WERI-Rb-1 (cell line): ENCODE data around the gene PMIS2.
A peak's percentile ranks its signal among the peaks of the same experiment; 100 is the strongest.

ENCODE experiments used
- DNase-seq: peaks from one replicate; pipeline ENCODE4 v3.0.0-alpha.2; 2020
- H3K27ac ChIP-seq: fragments of 250-450 bp; sonication (Bioruptor Pico); 2 replicates; pipeline ENCODE4 v1.5.1; 2020; ENCODE audit warnings: mild to moderate bottlenecking, moderate library complexity
- H3K27me3 ChIP-seq: fragments of 250-450 bp; sonication (Bioruptor Pico); 2 replicates; pipeline ENCODE4 v1.5.1; 2021; ENCODE audit warnings: mild to moderate bottlenecking, low read depth, moderate library complexity; ENCODE audit not compliant: insufficient read depth, severe bottlenecking
- H3K36me3 ChIP-seq: fragments of 250-450 bp; sonication (Bioruptor Pico); 2 replicates; pipeline ENCODE4 v1.5.1; 2020; ENCODE audit warnings: mild to moderate bottlenecking, moderate library complexity
- H3K4me3 ChIP-seq: 2 replicates; pipeline ENCODE4 v1.5.1; 2011; ENCODE audit warnings: low read depth, mild to moderate bottlenecking, control low read depth, low read length
- H3K9me3 ChIP-seq: fragments of 250-450 bp; sonication (Bioruptor Pico); 2 replicates; pipeline ENCODE4 v1.5.1; 2021; ENCODE audit warnings: mild to moderate bottlenecking, moderate library complexity; ENCODE audit not compliant: severe bottlenecking
- TF ChIP-seq, protein P1 (sequence below): IDR thresholded peaks from 2 replicates; pipeline ENCODE4 v1.5.1; 2011; ENCODE audit warnings: low read depth, mild to moderate bottlenecking, control low read depth, inconsistent platforms, low read length

PMIS2 gene

DNA sequence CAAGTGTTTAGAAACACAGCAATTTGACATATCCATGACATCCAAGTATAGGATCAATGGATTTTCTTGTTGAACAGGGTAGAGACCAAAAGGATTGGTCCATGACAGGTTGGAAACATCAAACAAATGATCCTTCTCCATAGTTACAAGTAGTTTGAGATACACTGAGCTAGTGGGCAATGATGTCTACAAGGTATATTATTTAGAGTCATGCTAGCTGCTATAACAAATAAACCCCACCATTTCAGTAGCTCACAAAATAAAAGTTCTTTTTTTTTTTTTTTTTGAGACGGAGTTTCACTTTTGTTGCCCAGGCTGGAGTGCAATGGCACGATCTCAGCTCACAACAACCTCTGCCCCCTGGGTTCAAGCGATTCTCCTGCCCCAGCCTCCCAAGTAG lies 21.7 kb downstream of the PMIS2 start:
- H3K27me3 ChIP-seq = no peaks in the 10 kb centered on the region
- no peak overlapping the region for H3K4me3 ChIP-seq
- H3K36me3 ChIP-seq = no peaks in the 10 kb centered on the region
- DNase-seq = no peak
- H3K9me3 ChIP-seq = peaks cover 10% of the 10 kb centered on the region
- TF ChIP-seq, protein P1, sequence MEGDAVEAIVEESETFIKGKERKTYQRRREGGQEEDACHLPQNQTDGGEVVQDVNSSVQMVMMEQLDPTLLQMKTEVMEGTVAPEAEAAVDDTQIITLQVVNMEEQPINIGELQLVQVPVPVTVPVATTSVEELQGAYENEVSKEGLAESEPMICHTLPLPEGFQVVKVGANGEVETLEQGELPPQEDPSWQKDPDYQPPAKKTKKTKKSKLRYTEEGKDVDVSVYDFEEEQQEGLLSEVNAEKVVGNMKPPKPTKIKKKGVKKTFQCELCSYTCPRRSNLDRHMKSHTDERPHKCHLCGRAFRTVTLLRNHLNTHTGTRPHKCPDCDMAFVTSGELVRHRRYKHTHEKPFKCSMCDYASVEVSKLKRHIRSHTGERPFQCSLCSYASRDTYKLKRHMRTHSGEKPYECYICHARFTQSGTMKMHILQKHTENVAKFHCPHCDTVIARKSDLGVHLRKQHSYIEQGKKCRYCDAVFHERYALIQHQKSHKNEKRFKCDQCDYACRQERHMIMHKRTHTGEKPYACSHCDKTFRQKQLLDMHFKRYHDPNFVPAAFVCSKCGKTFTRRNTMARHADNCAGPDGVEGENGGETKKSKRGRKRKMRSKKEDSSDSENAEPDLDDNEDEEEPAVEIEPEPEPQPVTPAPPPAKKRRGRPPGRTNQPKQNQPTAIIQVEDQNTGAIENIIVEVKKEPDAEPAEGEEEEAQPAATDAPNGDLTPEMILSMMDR = no peak
- H3K27ac ChIP-seq = no peak overlapping the region

DNA sequence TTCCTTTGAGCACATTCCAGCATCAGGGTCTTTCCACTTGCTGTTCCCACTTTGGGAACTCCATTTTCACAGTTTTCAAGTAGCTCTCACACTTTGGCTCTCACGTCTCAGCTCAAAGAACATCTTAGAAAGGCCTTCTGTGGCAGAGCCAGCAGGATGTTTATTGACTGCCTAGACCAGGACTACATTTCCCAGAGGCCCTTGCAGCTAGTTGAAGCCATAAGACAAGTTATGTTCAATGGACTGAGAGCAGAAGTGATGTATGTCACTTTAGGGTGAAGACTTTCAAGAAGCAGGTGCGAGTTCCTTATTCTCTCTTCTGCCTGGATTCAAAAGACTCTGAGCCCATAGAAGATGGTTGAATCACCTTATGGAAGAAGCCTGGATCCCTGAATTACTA lies 22.3 kb downstream of the PMIS2 start:
- DNase-seq = no peak
- H3K36me3 ChIP-seq = no peaks in the 10 kb centered on the region
- no peak overlapping the region for H3K27ac ChIP-seq
- no peak overlapping the region for H3K4me3 ChIP-seq
- peaks cover 10% of the 10 kb centered on the region for H3K9me3 ChIP-seq
- H3K27me3 ChIP-seq = no peaks in the 10 kb centered on the region
- TF ChIP-seq, protein P1 = no peak

DNA sequence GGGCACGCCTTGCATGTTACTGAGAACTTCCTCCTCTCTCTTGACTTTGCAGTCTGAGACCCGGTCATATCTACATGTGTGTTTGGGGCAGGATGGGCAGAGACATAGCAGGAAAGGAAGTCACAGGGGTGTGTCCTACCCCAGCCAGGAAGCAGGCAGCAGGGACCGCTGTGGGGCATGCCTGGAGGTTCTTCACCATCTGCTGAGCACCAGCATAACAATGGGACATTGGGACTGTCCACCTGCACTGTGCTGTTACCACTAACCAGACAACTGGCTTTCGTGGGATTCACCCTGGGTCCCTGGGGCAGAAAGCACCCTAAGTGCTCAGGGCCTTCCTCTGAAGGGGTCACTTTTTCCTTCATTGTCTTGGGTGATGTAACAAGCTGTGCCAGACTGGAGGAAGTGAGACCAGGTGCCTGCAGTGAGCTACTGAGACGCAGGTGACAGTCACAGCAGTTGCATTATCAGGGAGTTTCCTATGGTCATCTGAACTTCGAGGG lies 23.9 kb downstream of the PMIS2 start:
- Histone ChIP-seq H3K27ac (no peak overlapping the region), H3K36me3 (peaks cover 11% of the 10 kb centered on the region), H3K27me3 (no peaks in the 10 kb centered on the region), H3K4me3 (no peak overlapping the region), H3K9me3 (peaks cover 10% of the 10 kb centered on the region)
- TF ChIP-seq, protein P1 = no peak
- no peak for DNase-seq

DNA sequence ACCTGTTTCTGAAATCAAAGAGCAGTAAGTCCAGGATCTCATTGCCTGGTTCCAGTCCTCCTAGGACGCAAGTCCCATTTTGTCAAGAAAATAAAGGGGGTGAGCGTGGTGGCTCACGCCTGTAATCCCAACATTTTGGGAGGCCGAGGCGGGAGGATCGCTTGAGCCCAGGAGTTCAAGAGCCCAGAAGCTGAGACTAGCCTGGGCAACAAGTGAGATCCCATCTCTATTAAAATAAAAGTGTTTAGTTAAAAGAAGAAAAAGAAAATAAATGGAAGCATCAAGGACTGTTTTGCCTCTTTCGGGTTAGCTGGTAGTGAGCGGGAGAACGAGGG lies 26.2 kb downstream of the PMIS2 start:
- H3K4me3 ChIP-seq = peak overlapping the region; percentile 90; the same call in 1 of the 2 replicates

DNA sequence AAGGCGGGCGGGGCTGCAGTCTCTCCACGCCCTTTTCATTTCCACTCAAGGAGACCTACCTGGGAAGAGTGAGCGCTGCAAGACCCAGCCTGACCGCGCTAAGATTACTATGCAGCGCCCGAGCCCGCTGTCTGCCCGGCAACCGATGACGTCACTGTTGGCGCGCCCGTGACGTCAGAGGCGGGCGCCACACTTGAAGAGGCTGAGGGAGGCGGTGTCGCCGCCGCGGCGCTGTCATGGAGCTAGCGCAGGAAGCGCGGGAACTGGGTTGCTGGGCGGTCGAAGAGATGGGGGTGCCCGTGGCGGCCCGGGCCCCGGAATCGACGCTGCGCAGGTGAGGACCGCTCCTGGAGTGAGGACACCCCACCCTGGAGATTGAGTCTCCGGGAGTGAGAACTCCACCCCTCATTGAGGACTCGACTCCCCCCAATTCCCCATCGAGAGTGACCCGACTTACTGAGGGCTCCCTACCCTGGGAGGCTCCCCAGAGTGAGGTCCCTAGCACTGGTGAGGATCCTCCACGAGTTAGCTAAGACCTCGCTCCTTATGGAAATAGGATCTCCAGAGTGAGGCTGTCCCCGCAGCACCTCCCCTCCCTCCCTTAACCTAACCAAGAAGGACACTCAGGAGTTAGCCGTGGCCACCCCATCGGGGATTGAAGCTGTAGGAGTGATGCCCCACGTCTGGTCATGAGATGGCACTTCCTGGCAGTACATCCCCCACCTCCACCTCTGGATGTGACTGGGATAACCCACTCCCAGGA lies 26.8 kb downstream of the PMIS2 start, which contains the start of gene HAUS5:
HAUS5 (plus strand) TSS at position 177 of the 763 bp plus-strand sequence; CDS start at position 237, 60 bp downstream.
- H3K27ac ChIP-seq = peak within 1 kb of the TSS; percentile 93
- H3K27me3 ChIP-seq = no peaks in the 10 kb centered on the region
- H3K9me3 ChIP-seq = peaks cover 2% of the 10 kb centered on the region
- TF ChIP-seq, protein P1 = 0 out of 2 replicates have a peak, but pooled peaks have one; percentile 3
- peaks cover 38% of the 10 kb centered on the region for H3K36me3 ChIP-seq
- peak; percentile 93 for DNase-seq
- peak within 1 kb of the TSS; percentile 90 for H3K4me3 ChIP-seq

More for the DNA sequence above, 26.2 kb downstream of the PMIS2 start:
- Histone ChIP-seq H3K36me3 (peaks cover 32% of the 10 kb centered on the region), H3K27me3 (no peaks in the 10 kb centered on the region), H3K9me3 (peaks cover 7% of the 10 kb centered on the region), H3K27ac (peak overlapping the region; percentile 93)
- DNase-seq = no peak
- TF ChIP-seq, protein P1 = no peak
